HUDEP-2 (cell line): ENCODE measurements around the gene UFL1.

ENCODE experiments used
- DNase-seq, 76 experiments: peaks; one replicate each; lab custom pipeline; 2025; ENCODE audit not compliant: unreplicated experiment in 76 of 76; lab: John Stamatoyannopoulos, UW

Gene UFL1

GRCh38 chr6:96570053-96570452 is 48.4 kb downstream of the UFL1 start:
- no peak for DNase-seq

GRCh38 chr6:96571551-96571950 is 49.9 kb downstream of the UFL1 start:
- DNase-seq = no peak

GRCh38 chr6:96575359-96575758 is 53.8 kb downstream of the UFL1 start:
- DNase-seq = no peak

DNA sequence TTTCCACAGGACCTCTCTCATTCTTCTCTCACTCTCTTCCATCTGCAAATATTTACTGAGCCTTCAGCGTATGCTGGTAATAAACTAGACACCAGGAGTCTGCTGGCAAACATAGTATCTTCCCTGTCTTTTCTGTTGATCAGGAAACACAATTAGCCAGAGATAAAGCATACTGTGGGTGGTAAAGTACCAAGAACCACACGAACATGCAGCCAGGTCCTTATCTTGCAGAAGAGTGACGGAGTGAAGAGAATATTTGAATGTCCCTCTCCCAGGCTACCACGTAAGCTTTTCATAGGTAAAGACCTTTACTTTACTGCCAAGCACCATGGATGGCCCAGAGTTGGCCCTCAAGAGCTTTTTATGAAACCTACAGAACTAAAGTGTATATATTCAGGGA is 54.6 kb downstream of the UFL1 start:
- peak in 30 of 76 experiments; percentile 4 to 77 (median 37) for DNase-seq

GRCh38 chr6:96582021-96582420 is 60.4 kb downstream of the UFL1 start:
- no peak for DNase-seq

- no peak for DNase-seq
These were observed 60.8 kb downstream of the UFL1 start for GRCh38 chr6:96582436-96582835.

DNA sequence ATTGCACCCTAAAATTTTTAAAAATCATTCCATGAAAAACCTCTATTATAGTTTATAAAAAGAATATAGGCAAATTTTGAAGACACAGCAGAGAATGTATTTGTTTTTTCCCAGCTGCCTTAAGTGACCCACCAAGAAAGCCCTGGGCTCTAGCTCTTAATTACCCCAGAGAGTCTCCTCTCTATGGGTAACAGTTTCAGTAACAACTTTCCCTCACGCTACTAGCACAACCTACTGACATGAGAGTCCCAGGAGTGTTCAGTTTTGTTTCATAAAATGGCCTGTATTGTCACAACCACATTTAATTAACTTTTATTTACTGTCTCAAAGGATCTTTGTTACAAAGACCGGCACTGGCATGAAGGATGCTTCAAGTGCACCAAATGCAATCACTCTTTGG is 82.8 kb downstream of the UFL1 start:
- no peak for DNase-seq
